Heart left ventricle (tissue), 16 donors: ENCODE measurements around the gene CSNK1G1. TPM values are rescaled to one million over a fixed set of nuclear protein-coding genes. Genes with fewer than 3 reads are reported as not detected.
"Not testable (repeated sequence)": the region's sequence is repeated elsewhere in the genome, so short reads cannot be mapped to it uniquely, and the experiment has no call there.

Experiments
- ATAC-seq, 4 donors: fragments of 200-7000 bp; cut with Tn5 transposase; one replicate each; pipeline ENCODE4 v1.9.1; 2020 to 2022; ENCODE audit warnings: moderate library complexity in 4 of 4, mild to moderate bottlenecking in 3 of 4, moderate number of reproducible peaks in 1 of 4
- DNase-seq, 5 donors: peaks; one replicate each; pipeline ENCODE4 v3.0.0-alpha.2; 2020
- H3K27ac ChIP-seq, 12 donors: fragments of 200-600 bp; sonication (generic) in 4 of 12; one replicate each; pipeline versions ENCODE4 v1.5.0 to v1.8.0; 2016 to 2022; ENCODE audit warnings: mild to moderate bottlenecking in 2 of 12
- H3K27me3 ChIP-seq, 9 donors: fragments of 200-600 bp; sonication (generic) in 2 of 9; one replicate each; pipeline versions ENCODE4 v1.5.1 to v1.8.0; 2016 to 2022; ENCODE audit warnings: mild to moderate bottlenecking in 3 of 9
- H3K36me3 ChIP-seq, 9 donors: fragments of 200-600 bp; sonication (generic) in 2 of 9; one replicate each; pipeline versions ENCODE4 v1.5.0 to v1.8.0; 2018 to 2022; ENCODE audit warnings: mild to moderate bottlenecking in 2 of 9
- H3K4me1 ChIP-seq, 12 donors: fragments of 200-600 bp; sonication (generic) in 4 of 12; one replicate each; pipeline versions ENCODE4 v1.5.0 to v1.8.0; 2016 to 2022; ENCODE audit warnings: mild to moderate bottlenecking in 3 of 12
- H3K4me3 ChIP-seq, 12 donors: fragments of 200-600 bp; sonication (generic) in 4 of 12; one replicate each; pipeline versions ENCODE4 v1.5.0 to v1.8.0; 2017 to 2022; ENCODE audit warnings: mild to moderate bottlenecking in 9 of 12, moderate library complexity in 4 of 12
- H3K9me3 ChIP-seq, 12 donors: fragments of 200-600 bp; sonication (generic) in 4 of 12; one replicate each; pipeline versions ENCODE4 v1.5.0 to v1.8.0; 2016 to 2022; ENCODE audit warnings: mild to moderate bottlenecking in 1 of 12
- POLR2A ChIP-seq, 2 donors: fragments of 450-650 bp; IDR thresholded peaks; one replicate each; pipeline ENCODE4 v1.6.1; 2017; ENCODE audit warnings: antibody characterized with exemption in 2 of 2, mild to moderate bottlenecking in 2 of 2, moderate library complexity in 2 of 2
- WGBS, 4 donors: extraction: QIAGEN DNeasy Blood & Tissue Kit in 2 of 4; methylation state at CpG; one replicate each; pipeline versions ENCODE4 v1.1.5 to v1.1.7; 2013 to 2018; 5-methylcytosine and 5-hydroxymethylcytosine counted together
- intact Hi-C, 10 donors: fragments of 100-400 bp; cut with DNase I; formaldehyde crosslinking; loops; one replicate each; pipeline versions ENCODE4 v1.11.1 to v1.14.2; 2022
- polyA plus RNA-seq, 2 donors: library from polyadenylated mRNA; stranded (reverse); fragments of 200-250 nt; gene quantifications; one replicate each; pipeline ENCODE4 v1.2.3, GENCODE V29; 2013
- total RNA-seq, 9 donors: library from RNA; depleted of rRNA in 2 of 9; stranded (reverse); fragments of >200 nt in 2 of 9; fragmentation: NEBNext Ultra II Directional in 3 of 9; extraction: Animal tissue kit (Norgen Biotek cat#: 25700) in 3 of 9; gene quantifications; one replicate each; pipeline versions ENCODE4 v1.1.0 to v1.2.4, GENCODE V29; 2016 to 2023
- TF ChIP-seq, protein P1 (sequence below), 12 donors: fragments of 200-600 bp; sonication (generic) in 4 of 12; IDR thresholded peaks; one replicate each; pipeline versions ENCODE4 v1.5.0 to v1.8.0; 2018 to 2022; ENCODE audit warnings: antibody characterized with exemption in 12 of 12, mild to moderate bottlenecking in 5 of 12
- donor health status: ischemic (EF 13 %, LVEDD 7.1; RV severe dilation, severe dysfunction).
- donor health status: healthy with polysubstance abuse.
- donor health status: DM: no; HTN: yes; CAD: no.
- donor health status: DM: no; HTN: no; CAD: no.
- donor health status: ischemic (EF 25% LVEDD 6.9; RV normal size, moderate dysfunction).
- donor health status: ischemic (EF 25% LVEDD 5.7; RV mildly dilated, moderate dysfunction).
- donor health status: healthy.
- donor health status: DM: yes; HTN: yes; CAD: no.
- donor health status: ischemic (EF 35%, LVEDD 5.7; RV mildly dilated, moderate dysfunction).
- donor health status: nonischemic (EF 11% LVEDD 7.7; RV severe dilation, severe dysfunction).
- donor health status: DM: yes; HTN: yes; CAD: no.
- donor health status: PGD.
- donor health status: ischemic (EF 29% LVEDD 5.4; RV normal size, mild dysfunction).
- donor health status: nonischemic (EF 23%, LVEDD 6.1; RV moderate dilation, normal function).

CSNK1G1 gene
- total and polyA plus RNA-seq, 11 donors: 1.4 to 15.0 (median 7.4) TPM

DNA sequence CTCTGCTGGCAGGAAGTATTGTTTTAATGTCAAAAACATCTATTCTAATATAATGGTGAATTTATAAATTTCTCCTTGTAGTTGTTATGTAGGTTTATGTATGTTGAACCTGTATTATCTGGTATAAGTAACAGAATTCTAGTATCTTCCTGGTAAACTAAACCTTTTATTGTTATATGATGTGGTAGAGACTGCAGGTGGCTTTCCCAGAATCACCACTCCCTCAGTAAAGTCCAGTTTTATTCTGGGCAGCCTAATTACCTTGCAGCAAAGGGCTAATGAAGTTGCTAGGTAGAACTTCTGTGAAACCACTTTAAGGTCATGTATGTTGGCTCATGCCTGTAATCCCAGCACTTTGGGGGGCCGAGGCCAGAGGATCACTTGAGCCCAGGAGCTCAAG lies 15.6 kb downstream of the CSNK1G1 start:
- 97 to 100% (median 99%) methylated on average over 1 of the region's 1 CpG for WGBS, 4 donors

DNA sequence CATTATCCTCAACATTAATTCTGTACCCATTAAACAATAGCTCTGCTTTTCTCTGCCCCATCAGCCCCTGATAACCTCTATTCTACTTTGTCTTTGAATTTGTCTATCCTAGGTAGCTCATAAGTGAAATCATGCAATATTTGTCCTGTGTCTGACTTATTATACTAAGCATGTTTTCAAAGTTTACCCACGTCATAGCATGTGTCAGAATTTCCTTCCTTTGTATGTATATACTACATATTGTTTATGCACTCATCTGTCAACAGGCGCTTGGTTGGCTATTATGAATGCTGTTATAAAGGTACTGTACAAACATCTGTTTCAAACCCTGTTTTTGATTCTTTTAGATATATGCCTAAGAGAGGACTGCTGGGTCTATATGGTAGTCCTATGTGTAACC lies 18.2 kb downstream of the CSNK1G1 start:
- DNase-seq: no peak
- H3K4me1 ChIP-seq: peaks cover 0 to 14% (median 0%) of the 10 kb centered on the region in 12 donors
- TF ChIP-seq, protein P1, sequence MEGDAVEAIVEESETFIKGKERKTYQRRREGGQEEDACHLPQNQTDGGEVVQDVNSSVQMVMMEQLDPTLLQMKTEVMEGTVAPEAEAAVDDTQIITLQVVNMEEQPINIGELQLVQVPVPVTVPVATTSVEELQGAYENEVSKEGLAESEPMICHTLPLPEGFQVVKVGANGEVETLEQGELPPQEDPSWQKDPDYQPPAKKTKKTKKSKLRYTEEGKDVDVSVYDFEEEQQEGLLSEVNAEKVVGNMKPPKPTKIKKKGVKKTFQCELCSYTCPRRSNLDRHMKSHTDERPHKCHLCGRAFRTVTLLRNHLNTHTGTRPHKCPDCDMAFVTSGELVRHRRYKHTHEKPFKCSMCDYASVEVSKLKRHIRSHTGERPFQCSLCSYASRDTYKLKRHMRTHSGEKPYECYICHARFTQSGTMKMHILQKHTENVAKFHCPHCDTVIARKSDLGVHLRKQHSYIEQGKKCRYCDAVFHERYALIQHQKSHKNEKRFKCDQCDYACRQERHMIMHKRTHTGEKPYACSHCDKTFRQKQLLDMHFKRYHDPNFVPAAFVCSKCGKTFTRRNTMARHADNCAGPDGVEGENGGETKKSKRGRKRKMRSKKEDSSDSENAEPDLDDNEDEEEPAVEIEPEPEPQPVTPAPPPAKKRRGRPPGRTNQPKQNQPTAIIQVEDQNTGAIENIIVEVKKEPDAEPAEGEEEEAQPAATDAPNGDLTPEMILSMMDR (IDR thresholded peaks at IDR 0.05): no peak
- TF ChIP-seq POLR2A (IDR thresholded peaks at IDR 0.05): no peak
- H3K36me3 ChIP-seq: peaks cover 0 to 24% (median 0%) of the 10 kb centered on the region in 9 donors
- 89 to 95% (median 93%) methylated on average over 2 of the region's 2 CpGs for WGBS, 4 donors
- H3K27me3 ChIP-seq: no peaks in the 10 kb centered on the region
- no peaks in the 10 kb centered on the region for H3K9me3 ChIP-seq
- H3K27ac ChIP-seq: no peak overlapping the region
- no peak overlapping the region for H3K4me3 ChIP-seq
- no peak for ATAC-seq
- intact Hi-C loops: no loop called here

More for the DNA sequence above, 15.6 kb downstream of the CSNK1G1 start:
- H3K9me3 ChIP-seq: no peaks in the 10 kb centered on the region
- TF ChIP-seq, protein P1 (IDR thresholded peaks at IDR 0.05): no peak
- TF ChIP-seq POLR2A (IDR thresholded peaks at IDR 0.05): no peak
- ATAC-seq (no peak), DNase-seq (no peak)
- H3K4me3 ChIP-seq: no peak overlapping the region
- intact Hi-C loops: loop anchor here in 1 of 10 donors (10.0 kb wide), 1 partner anchor 126 kb away; no protein-coding TSS in a partner anchor
- peaks cover 0 to 24% (median 0%) of the 10 kb centered on the region in 9 donors for H3K36me3 ChIP-seq
- no peaks in the 10 kb centered on the region for H3K27me3 ChIP-seq
- H3K4me1 ChIP-seq: peaks cover 0 to 13% (median 2%) of the 10 kb centered on the region in 12 donors
- no peak overlapping the region for H3K27ac ChIP-seq

DNA sequence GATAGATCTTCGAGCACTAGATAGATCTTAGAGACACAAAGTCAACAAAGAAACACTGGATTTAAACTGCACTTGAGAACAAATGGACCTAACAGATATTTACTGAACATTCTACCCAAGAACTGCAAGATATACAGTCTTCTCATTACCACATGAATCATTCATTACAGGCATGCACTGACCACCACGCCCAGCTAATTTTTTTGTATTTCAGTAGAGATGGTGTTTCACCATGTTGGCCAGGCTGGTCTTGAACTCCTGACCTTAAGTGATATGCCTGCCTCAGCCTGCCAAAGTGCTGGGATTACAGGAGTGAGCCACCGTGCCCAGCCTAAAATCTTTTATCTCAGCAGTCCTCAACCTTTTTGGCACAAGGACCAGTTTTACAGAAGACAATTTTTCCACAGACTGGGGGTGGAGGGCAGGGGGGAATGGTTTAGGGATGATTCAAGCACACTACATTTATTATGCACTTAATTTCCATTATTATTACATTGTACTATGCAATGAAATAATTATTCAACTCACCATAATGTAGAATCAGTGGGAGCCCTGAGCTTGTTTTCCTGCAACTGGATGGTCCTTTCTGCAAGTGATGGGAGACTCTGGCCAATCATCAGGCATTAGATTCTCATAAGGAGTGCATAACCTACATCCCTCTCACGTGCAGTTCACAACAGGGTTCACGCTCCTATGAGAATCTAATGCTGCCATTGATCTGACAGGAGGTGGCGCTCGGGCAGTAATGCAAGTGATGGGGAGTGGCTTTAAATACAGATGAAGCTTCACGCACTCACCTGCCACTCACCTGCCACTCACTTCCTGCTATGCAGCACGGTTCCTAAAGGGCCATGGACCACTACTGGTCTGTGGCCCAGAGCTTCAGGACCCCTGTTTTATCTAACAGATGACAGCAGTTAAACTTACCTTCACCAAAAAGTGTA lies 21.7 kb downstream of the CSNK1G1 start:
- ATAC-seq (no peak), DNase-seq (no peak)
- 76 to 80% (median 77%) methylated on average over 9 of the region's 9 CpGs for WGBS, 4 donors
- Histone ChIP-seq H3K27me3 (no peaks in the 10 kb centered on the region), H3K36me3 (no peaks in the 10 kb centered on the region), H3K4me1 (peaks cover 0 to 14% (median 0%) of the 10 kb centered on the region in 12 donors), H3K27ac (no peak overlapping the region), H3K9me3 (no peaks in the 10 kb centered on the region), H3K4me3 (no peak overlapping the region)
- TF ChIP-seq, protein P1 (IDR thresholded peaks at IDR 0.05): no peak
- no peak for TF ChIP-seq POLR2A (IDR thresholded peaks at IDR 0.05)
- intact Hi-C loops: no loop called here

DNA sequence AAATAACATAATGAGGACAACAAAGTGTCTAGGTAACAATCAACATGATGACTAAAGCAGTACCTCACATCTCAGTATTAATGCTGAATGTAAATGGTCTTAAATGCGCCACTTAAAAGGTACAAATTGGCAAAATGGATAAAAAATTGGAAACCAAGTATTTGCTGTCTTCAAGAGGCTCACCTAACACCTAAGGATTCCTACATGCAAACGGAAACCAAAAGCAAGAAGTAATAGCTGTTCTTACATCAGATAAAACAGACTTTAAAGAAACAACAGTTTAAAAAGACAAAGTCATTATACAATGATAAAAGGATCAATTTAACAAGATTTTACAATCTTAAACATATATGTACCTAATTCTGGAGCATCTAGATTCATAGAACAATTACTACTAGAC lies 22.5 kb downstream of the CSNK1G1 start:
- 90 to 96% (median 93%) methylated on average over 2 of the region's 2 CpGs for WGBS, 4 donors
- no peak for ATAC-seq
- Histone ChIP-seq H3K27me3 (no peaks in the 10 kb centered on the region), H3K4me1 (peaks cover 0 to 14% (median 0%) of the 10 kb centered on the region in 12 donors), H3K4me3 (no peak overlapping the region), H3K9me3 (no peaks in the 10 kb centered on the region), H3K36me3 (no peaks in the 10 kb centered on the region), H3K27ac (no peak overlapping the region)
- intact Hi-C loops: no loop called here
- no peak for TF ChIP-seq POLR2A (IDR thresholded peaks at IDR 0.05)
- TF ChIP-seq, protein P1 (IDR thresholded peaks at IDR 0.05): no peak
- no peak for DNase-seq

DNA sequence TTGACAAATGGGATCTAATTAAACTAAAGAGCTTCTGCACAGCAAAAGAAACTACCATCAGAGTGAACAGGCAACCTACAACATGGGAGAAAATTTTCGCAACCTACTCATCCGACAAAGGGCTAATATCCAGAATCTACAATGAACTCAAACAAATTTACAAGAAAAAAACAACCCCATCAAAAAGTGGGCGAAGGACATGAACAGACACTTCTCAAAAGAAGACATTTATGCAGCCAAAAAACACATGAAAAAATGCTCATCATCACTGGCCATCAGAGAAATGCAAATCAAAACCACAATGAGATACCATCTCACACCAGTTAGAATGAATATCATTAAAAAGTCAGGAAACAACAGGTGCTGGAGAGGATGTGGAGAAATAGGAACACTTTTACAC lies 24.3 kb downstream of the CSNK1G1 start:
- H3K36me3 ChIP-seq, intact Hi-C loops, H3K27me3 ChIP-seq, H3K4me3 ChIP-seq, H3K9me3 ChIP-seq, DNase-seq, H3K27ac ChIP-seq, ATAC-seq: not testable (repeated sequence)
- peaks cover 0 to 14% (median 0%) of the 10 kb centered on the region in 12 donors for H3K4me1 ChIP-seq
- 61 to 63% methylated on average over 2 of the region's 3 CpGs; no CpG with 5 or more reads in 2 of the 4 donors for WGBS, 4 donors

DNA sequence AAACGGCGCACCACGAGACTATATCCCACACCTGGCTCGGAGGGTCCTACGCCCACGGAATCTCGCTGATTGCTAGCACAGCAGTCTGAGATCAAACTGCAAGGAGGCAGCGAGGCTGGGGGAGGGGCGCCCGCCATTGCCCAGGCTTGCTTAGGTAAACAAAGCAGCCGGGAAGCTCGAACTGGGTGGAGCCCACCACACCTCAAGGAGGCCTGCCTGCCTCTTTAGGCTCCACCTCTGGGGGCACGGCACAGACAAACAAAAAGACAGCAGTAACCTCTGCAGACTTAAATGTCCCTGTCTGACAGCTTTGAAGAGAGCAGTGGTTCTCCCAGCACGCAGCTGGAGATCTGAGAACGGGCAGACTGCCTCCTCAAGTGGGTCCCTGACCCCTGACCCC lies 29.0 kb downstream of the CSNK1G1 start:
- DNase-seq, H3K4me3 ChIP-seq, intact Hi-C loops, H3K36me3 ChIP-seq, H3K4me1 ChIP-seq, ATAC-seq, H3K27ac ChIP-seq, H3K27me3 ChIP-seq, H3K9me3 ChIP-seq: not testable (repeated sequence)
- 54 to 75% (median 66%) methylated on average over 2 to 10 of the region's 15 CpGs for WGBS, 4 donors

DNA sequence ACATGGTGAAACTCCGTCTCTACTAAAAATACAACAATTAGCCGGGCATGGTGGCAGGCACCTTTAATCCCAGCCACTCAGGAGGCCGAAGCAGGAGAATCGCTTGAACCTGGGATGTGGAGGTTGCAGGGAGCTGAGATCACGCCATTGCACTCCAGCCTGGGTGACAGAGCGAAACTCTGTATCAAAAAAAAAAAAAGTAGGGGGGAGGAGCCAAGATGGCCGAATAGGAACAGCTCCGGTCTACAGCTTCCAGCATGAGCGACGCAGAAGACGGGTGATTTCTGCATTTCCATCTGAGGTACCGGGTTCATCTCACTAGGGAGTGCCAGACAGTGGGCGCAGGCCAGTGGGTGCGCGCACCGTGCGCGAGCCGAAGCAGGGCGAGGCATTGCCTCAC lies 29.5 kb downstream of the CSNK1G1 start:
- WGBS, 4 donors: 95 to 98% (median 98%) methylated on average over 10 to 12 of the region's 20 CpGs
- ATAC-seq, H3K27me3 ChIP-seq, H3K4me3 ChIP-seq, H3K4me1 ChIP-seq, H3K36me3 ChIP-seq, H3K27ac ChIP-seq, intact Hi-C loops, H3K9me3 ChIP-seq, DNase-seq: not testable (repeated sequence)
